H7 (cell line): ENCODE data around the gene IGSF9. TPM values are rescaled to one million over a fixed set of nuclear protein-coding genes. Genes with fewer than 3 reads are reported as not detected.

Experiments used
- DNase-seq: peaks from one replicate; pipeline ENCODE4 v3.0.0; 2012
- H3K27me3 ChIP-seq: 2 replicates; pipeline ENCODE4 v1.6.0; 2011; ENCODE audit warnings: mild to moderate bottlenecking, low read length; ENCODE audit not compliant: control insufficient read depth, insufficient read depth
- H3K36me3 ChIP-seq: replicated peaks from 2 replicates; pipeline ENCODE4 v1.5.1; 2011; ENCODE audit warnings: low read length; ENCODE audit not compliant: control insufficient read depth, insufficient read depth
- H3K4me3 ChIP-seq: 2 replicates; pipeline ENCODE4 v1.5.1; 2011; ENCODE audit warnings: low read depth, mild to moderate bottlenecking, control low read depth, low read length, moderate library complexity; ENCODE audit not compliant: insufficient read depth
- total RNA-seq: library from RNA; depleted of rRNA; stranded (reverse); fragments of >200 nt; shearing (Covaris generic); gene quantifications from 2 replicates; pipeline ENCODE4 v1.2.3, GENCODE V29; 2014; rRNA removed

The IGSF9 gene
- 4.4 and 6.1 TPM in 2 replicates for total RNA-seq

- Histone ChIP-seq H3K4me3 (peak within 1 kb of the TSS; percentile 73), H3K36me3 (no peaks in the 10 kb centered on the region; the same call in 1 of the 2 replicates), H3K27me3 (peaks cover 10% of the 10 kb centered on the region; the same call in 1 of the 2 replicates)
- DNase-seq = peak; percentile 98
These were observed at the start of gene IGSF9 for GRCh38 chr1:159945483-159946241. IGSF9 (minus strand) TSS chr1:159945613; CDS start chr1:159943454, 2,159 bp downstream.

- Histone ChIP-seq H3K4me3 (no peak overlapping the region), H3K36me3 (no peaks in the 10 kb centered on the region), H3K27me3 (no peaks in the 10 kb centered on the region; the same call in 1 of the 2 replicates)
- DNase-seq = no peak
These were observed 49.5 kb upstream of the IGSF9 start for GRCh38 chr1:159994896-159995295.

- Histone ChIP-seq H3K36me3 (no peaks in the 10 kb centered on the region), H3K4me3 (no peak overlapping the region), H3K27me3 (no peaks in the 10 kb centered on the region; the same call in 1 of the 2 replicates)
- no peak for DNase-seq
These were observed 48.5 kb upstream of the IGSF9 start for GRCh38 chr1:159993911-159994310.

GRCh38 chr1:159992161-159992560, 46.7 kb upstream of the IGSF9 start:
- Histone ChIP-seq H3K27me3 (no peaks in the 10 kb centered on the region; the same call in 1 of the 2 replicates), H3K36me3 (no peaks in the 10 kb centered on the region), H3K4me3 (no peak overlapping the region)
- no peak for DNase-seq

GRCh38 chr1:159991513-159991912, 46.1 kb upstream of the IGSF9 start:
- DNase-seq = no peak
- Histone ChIP-seq H3K27me3 (no peaks in the 10 kb centered on the region), H3K4me3 (no peak overlapping the region), H3K36me3 (no peaks in the 10 kb centered on the region)

GRCh38 chr1:159990005-159990404, 44.6 kb upstream of the IGSF9 start:
- Histone ChIP-seq H3K4me3 (no peak overlapping the region), H3K36me3 (no peaks in the 10 kb centered on the region), H3K27me3 (no peaks in the 10 kb centered on the region)
- DNase-seq = no peak

- H3K36me3 ChIP-seq = no peaks in the 10 kb centered on the region
- no peaks in the 10 kb centered on the region for H3K27me3 ChIP-seq
- H3K4me3 ChIP-seq = no peak overlapping the region
- no peak for DNase-seq
These were observed 44.2 kb upstream of the IGSF9 start for GRCh38 chr1:159989581-159989980.

GRCh38 chr1:159988006-159988405, 42.6 kb upstream of the IGSF9 start:
- no peaks in the 10 kb centered on the region for H3K36me3 ChIP-seq
- no peak for DNase-seq
- H3K4me3 ChIP-seq = no peak overlapping the region
- H3K27me3 ChIP-seq = no peaks in the 10 kb centered on the region

- Histone ChIP-seq H3K36me3 (no peaks in the 10 kb centered on the region), H3K27me3 (no peaks in the 10 kb centered on the region), H3K4me3 (no peak overlapping the region)
- DNase-seq = no peak
These were observed 41.8 kb upstream of the IGSF9 start for GRCh38 chr1:159987186-159987585.

GRCh38 chr1:159986531-159986930, 41.1 kb upstream of the IGSF9 start:
- Histone ChIP-seq H3K36me3 (no peaks in the 10 kb centered on the region), H3K27me3 (no peaks in the 10 kb centered on the region), H3K4me3 (no peak overlapping the region)
- no peak for DNase-seq

- no peaks in the 10 kb centered on the region for H3K36me3 ChIP-seq
- no peaks in the 10 kb centered on the region for H3K27me3 ChIP-seq
- DNase-seq = no peak
- no peak overlapping the region for H3K4me3 ChIP-seq
These were observed 40.7 kb upstream of the IGSF9 start for GRCh38 chr1:159986093-159986492.

GRCh38 chr1:159985473-159985872, 40.1 kb upstream of the IGSF9 start:
- DNase-seq = no peak
- H3K36me3 ChIP-seq = no peaks in the 10 kb centered on the region
- no peak overlapping the region for H3K4me3 ChIP-seq
- H3K27me3 ChIP-seq = no peaks in the 10 kb centered on the region; the same call in 1 of the 2 replicates

- Histone ChIP-seq H3K4me3 (no peak overlapping the region), H3K27me3 (no peaks in the 10 kb centered on the region; the same call in 1 of the 2 replicates), H3K36me3 (no peaks in the 10 kb centered on the region)
- no peak for DNase-seq
These were observed 38.3 kb upstream of the IGSF9 start for GRCh38 chr1:159983681-159984080.

- Histone ChIP-seq H3K4me3 (no peak overlapping the region), H3K36me3 (no peaks in the 10 kb centered on the region), H3K27me3 (no peaks in the 10 kb centered on the region; the same call in 1 of the 2 replicates)
- DNase-seq = no peak
These were observed 36.9 kb upstream of the IGSF9 start for GRCh38 chr1:159982280-159982679.

- no peak for DNase-seq
- Histone ChIP-seq H3K4me3 (no peak overlapping the region), H3K36me3 (no peaks in the 10 kb centered on the region), H3K27me3 (no peaks in the 10 kb centered on the region; the same call in 1 of the 2 replicates)
These were observed 36.1 kb upstream of the IGSF9 start for GRCh38 chr1:159981351-159982055.
